GM12872 (cell line): ENCODE data around the gene ZEB1.

ENCODE experiments used
- TF ChIP-seq, protein P1 (sequence below): IDR thresholded peaks from 3 replicates; pipeline ENCODE4 v1.5.1; 2011; ENCODE audit warnings: low read depth, mild to moderate bottlenecking, low read length, moderate library complexity; ENCODE audit not compliant: insufficient read depth

ZEB1 gene

DNA sequence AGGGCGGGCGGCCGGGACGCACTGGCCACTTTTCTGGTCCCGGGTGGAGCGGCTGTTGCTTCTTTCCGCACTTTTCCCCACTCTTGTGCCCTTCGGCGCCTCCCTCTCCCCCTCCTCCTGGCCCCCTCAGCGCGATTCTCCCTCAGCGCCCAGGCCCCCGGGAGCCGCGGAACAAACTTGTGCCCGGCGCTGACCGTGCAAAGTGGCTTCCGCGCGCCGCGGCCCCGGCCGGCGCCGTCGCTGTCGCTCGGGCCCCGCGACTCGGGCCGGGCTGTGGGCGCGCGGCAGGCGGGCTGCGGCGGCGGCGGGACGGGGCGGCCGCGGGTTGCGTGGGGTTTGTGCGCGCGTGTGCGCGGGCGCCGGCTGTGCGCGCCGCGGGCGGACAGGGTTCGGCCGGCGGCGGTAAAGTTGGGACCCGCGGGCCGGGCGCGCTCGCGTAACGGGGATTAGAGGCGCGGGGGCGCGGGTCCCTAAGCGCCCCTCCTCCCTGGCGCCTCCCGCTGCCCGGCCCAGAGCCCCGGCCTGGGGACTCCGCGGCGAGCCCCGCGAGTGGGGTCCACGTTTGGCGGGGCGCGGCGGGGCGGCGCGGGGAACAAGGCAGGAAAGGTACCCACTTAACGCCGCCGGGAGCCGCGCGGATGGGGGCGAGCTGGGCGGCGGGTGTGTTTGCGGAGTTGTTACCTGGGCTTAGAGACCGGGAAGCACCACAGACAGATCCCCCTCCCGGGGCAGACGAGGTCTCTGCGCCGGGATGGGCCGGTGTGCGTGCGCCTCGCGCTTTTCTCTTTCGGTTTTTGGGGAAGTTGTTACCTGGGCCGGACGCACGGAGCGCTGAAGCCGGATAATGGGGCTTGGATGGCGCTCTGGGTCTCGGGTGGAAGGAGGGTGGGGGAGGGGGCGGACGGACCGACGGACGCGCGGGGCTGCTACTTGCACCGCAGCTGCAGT, 860 bp downstream of the ZEB1 start:
- TF ChIP-seq, protein P1, sequence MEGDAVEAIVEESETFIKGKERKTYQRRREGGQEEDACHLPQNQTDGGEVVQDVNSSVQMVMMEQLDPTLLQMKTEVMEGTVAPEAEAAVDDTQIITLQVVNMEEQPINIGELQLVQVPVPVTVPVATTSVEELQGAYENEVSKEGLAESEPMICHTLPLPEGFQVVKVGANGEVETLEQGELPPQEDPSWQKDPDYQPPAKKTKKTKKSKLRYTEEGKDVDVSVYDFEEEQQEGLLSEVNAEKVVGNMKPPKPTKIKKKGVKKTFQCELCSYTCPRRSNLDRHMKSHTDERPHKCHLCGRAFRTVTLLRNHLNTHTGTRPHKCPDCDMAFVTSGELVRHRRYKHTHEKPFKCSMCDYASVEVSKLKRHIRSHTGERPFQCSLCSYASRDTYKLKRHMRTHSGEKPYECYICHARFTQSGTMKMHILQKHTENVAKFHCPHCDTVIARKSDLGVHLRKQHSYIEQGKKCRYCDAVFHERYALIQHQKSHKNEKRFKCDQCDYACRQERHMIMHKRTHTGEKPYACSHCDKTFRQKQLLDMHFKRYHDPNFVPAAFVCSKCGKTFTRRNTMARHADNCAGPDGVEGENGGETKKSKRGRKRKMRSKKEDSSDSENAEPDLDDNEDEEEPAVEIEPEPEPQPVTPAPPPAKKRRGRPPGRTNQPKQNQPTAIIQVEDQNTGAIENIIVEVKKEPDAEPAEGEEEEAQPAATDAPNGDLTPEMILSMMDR = peak; percentile 28; the same call in 1 of the 3 replicates

DNA sequence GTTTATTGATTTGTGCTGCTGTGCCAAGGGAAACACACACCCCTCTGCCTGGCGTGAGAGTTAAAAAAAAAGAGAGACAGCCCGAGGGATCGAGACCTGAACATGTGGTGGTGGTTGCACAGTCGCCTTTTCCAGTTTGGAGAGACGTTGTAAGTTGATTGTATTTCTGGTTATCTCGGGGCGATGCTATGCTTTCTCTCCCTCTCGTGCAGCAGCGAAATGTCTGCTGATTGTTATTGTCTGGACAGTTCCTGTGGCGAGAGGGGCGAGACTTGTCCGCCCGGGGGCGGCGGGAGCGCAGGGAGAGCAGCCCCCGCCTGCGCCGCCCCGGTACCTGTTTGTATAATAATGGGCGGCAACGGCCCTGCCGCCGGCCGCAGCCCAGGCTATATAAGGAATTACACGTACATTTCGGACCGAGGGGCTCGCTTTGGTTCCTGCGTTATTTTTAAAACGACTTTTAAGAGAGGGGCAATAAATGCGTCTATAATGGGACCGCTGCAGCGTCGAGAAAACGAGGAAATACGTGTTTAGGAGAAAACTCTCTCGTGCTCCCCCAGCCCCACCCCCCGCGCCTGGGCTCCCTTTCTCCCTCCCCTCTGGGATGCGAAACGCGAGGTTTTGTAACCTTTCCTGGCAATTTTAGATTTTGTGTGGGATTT, 1.7 kb downstream of the ZEB1 start:
- TF ChIP-seq, protein P1 = no peak

DNA sequence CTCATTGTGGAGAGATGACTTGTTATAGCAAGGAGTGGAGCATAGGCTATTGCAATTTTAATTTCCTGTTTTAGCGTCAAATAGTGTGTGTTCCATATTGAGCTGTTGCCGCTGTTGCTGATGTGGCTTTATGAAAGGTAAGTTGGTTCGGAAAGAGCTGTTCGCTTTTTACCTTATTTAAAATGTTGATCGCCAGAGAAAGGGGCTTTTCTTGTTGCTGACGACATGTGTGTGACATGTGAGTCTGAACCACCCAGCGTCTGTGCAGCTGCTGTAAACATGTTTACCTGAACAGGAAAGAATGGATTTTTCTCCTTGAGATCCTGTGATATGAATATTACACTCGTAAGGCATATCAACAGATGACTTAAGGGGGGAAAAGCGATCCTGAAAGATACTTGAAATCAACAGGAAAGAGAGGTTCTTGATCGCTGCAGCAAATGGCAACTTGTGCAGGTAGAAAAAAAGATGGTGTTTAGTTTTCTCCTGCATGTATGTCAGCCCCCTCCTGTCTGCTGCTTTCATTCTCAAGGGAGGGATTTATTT, 2.5 kb downstream of the ZEB1 start:
- TF ChIP-seq, protein P1 = no peak

DNA sequence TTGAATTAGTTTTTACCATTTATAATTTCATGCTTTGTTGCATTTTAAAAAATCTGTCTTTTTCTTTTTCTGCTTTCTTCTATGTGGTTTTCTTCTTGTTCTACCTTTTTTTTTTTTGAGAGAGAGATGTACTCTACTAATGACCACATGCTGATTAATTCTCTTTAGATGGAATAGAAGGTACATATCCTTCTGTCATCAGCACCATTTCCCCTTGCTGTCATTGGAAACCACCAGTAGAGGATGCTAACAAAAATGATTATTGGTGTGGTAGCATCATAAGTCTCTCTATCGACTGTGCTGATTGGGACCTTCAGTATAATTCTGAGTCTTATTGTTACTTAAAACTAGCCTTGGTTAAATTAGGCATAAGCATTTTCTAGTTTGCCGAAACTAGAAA, 3.6 kb downstream of the ZEB1 start:
- TF ChIP-seq, protein P1 = peak; percentile 63

DNA sequence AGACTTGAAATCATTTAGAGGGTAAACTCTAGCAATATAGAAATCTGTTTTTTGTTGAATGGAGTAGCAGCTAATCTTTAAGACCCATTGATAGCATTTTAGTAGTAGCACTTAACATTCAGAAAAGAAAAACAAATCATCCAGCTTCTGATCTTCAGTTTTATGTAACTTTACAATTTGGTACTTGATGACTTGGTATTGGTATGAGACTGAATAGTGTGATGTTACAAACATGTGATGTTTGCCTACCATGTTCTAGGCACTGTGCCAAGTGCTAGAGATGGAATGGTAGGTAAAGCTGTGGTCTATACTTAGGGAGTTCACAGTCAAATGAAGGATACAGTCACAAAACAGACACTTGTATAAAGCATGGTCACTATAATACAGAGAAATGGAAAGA, 21.3 kb downstream of the ZEB1 start:
- TF ChIP-seq, protein P1 = no peak

DNA sequence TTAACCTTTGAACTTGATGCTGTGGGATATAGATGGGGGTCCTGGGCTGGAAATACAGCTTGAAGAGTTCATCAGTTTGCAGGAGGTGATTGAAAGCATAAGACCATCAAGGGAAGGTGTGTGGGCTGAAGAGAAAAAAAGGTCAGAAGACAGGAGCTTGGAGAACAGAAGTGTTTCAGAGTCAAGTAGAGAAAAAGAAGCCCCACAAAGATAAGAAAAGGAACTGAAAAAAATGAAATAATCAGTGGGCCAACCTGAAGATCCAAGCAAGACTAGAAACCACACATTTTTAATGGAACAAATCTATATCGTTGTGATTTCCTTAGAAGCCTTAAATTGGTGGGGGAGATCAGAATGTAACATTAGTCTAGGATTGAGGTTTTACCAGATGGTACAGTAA, 22.5 kb downstream of the ZEB1 start:
- TF ChIP-seq, protein P1 = no peak

DNA sequence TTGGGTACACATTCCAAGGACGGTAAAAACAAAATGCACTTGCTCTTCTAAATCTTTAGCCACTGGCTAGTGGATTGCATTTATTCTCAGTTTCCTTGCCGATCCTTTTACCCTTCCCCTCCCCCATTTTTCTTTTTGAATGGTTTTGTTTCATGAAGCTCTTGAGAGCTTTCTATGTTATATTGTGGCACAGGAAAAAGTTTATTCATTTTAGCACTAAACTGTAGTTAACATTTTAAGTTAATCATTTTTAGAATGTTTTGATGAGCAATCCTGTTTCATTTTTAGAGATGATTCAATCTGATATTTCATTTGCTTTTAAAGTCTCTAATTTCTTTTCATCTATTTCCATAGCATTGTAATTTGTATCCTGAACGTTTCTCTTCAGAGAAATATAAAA, 24.0 kb downstream of the ZEB1 start:
- TF ChIP-seq, protein P1 = no peak
